Mucosa of stomach (tissue), 1 donor: ENCODE results near the gene SPINT2.
"Not testable (repeated sequence)": the region's sequence is repeated elsewhere in the genome, so short reads cannot be mapped to it uniquely, and the experiment has no call there.

Experiments used
- H3K27me3 ChIP-seq: one replicate; pipeline ENCODE4 v1.7.0; 2013; ENCODE audit warnings: mild to moderate bottlenecking, low read length; ENCODE audit not compliant: control insufficient read depth, insufficient read depth
- H3K36me3 ChIP-seq: one replicate; pipeline ENCODE4 v1.7.0; 2013; ENCODE audit warnings: low read length; ENCODE audit not compliant: control insufficient read depth, insufficient read depth
- H3K4me1 ChIP-seq: one replicate; pipeline ENCODE4 v1.7.0; 2013; ENCODE audit warnings: mild to moderate bottlenecking, low read length; ENCODE audit not compliant: control insufficient read depth, insufficient read depth
- H3K4me3 ChIP-seq: one replicate; pipeline ENCODE4 v1.7.0; 2013; ENCODE audit warnings: low read length
- H3K9ac ChIP-seq: one replicate; pipeline ENCODE4 v1.7.0; 2013; ENCODE audit warnings: mild to moderate bottlenecking, low read length, moderate library complexity
- H3K9me3 ChIP-seq: one replicate; pipeline ENCODE4 v1.7.0; 2013; ENCODE audit warnings: mild to moderate bottlenecking, low read length, moderate library complexity; ENCODE audit not compliant: control insufficient read depth
- donor health status: Pancreatic carcinoma.

The SPINT2 gene

DNA sequence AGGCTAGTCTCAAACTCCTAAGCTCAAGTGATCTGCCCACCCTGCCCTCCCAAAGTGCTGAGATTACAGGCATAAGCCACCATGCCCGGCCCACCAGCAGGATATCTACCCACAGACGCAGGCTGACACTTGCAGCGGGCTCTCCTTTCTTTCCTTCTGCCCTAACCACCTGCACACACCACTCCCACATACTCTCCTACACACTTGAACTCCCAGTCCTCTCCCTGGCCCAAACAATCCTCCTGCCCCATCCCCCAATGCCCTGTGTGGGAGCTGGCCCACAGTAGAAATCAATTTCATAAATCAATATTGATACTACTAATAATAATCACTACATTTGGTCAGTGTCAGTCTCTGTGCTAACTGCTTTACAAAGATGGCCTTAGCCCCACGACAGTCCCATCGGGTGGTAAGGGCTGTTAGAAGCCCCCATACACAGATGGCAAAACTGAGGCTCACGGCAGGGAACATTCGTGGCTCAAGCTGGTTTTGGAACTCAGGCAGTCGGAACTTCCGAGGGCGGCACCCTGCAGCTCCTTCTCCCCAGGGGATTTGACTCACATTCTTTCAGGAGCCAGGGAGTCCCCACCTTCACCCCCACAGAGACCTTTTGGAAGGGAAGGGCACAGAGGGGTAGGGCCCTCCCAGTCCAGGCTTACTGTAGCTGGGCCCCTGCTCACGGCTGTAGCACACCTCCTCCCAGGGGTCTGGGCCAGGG is 36.9 kb upstream of the SPINT2 start:
- H3K27me3 ChIP-seq = peaks cover 64% of the 10 kb centered on the region
- H3K4me1 ChIP-seq = peaks cover 18% of the 10 kb centered on the region
- H3K9me3 ChIP-seq = no peaks in the 10 kb centered on the region
- no peak overlapping the region for H3K9ac ChIP-seq
- H3K36me3 ChIP-seq = no peaks in the 10 kb centered on the region
- H3K4me3 ChIP-seq = no peak overlapping the region

DNA sequence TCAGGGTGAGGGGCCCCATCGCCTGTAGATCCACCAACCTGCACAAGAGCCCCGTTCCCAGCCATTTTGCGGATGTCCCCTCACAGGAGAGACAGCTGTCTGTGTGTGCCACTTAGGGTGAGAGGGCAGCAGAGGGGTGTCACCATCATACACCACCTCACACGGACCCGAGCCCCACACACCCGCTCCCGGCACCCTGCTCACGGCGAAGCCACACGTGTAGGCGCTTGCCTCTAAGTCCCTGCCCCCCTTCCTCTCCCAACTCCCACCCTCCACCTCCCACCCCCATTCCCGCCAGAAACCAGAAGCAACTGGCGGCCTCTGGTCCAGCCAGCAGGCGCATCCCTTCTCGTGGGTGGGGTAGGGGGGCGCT is 36.4 kb upstream of the SPINT2 start:
- H3K27me3 ChIP-seq = peaks cover 59% of the 10 kb centered on the region
- H3K4me1 ChIP-seq = peaks cover 18% of the 10 kb centered on the region
- H3K4me3 ChIP-seq = no peak overlapping the region
- H3K36me3 ChIP-seq = no peaks in the 10 kb centered on the region
- no peak overlapping the region for H3K9ac ChIP-seq
- no peaks in the 10 kb centered on the region for H3K9me3 ChIP-seq

DNA sequence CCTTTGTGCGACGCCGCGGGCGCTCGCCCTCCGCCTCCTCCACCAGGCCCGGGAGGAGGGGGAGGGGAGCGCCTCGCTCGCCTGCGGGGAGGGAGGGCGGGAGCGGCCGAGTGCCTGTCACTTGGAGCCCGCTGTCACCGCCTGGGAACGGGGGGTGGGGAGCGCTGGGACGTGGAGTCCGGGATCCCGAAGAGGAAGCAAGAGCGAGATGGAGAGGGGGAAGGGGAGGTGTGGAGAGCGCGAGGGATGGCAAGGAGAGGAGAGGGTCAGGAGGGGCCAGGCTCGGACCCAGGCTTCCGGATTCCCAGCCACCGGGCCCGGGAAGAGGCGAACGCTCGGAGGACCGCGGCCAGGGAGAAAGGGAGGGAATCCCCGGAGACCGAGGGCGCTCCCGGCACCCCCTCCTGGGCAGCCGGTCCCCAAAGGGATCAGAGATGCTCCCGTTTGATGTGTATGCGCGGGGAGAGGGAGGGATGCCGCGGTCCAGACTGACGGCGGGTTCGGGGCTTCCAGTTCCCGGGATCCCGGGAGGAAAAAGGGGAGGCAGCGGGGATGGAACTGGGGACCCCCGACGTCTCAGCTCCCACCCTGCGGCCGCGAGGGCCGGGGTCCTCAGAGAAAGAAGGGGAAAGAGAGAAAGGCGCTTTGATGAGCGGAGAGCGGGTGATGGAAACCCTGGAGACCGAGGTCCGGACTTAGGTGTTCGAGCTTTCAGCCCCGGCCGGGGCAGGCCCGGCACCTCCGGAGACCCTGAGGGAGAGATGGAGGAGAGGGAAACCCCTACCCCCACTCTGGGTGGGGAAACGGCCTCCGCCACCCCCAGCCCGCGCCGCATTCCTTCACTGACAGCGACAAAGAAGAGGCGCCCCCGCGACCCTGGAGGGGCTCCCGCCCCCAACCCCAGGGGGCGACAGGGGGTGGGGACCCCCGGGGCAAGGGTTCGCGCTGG is 35.6 kb upstream of the SPINT2 start:
- Histone ChIP-seq H3K9me3 (no peaks in the 10 kb centered on the region), H3K4me1 (peaks cover 17% of the 10 kb centered on the region), H3K27me3 (peaks cover 52% of the 10 kb centered on the region), H3K4me3 (no peak overlapping the region), H3K9ac (no peak overlapping the region), H3K36me3 (no peaks in the 10 kb centered on the region)

DNA sequence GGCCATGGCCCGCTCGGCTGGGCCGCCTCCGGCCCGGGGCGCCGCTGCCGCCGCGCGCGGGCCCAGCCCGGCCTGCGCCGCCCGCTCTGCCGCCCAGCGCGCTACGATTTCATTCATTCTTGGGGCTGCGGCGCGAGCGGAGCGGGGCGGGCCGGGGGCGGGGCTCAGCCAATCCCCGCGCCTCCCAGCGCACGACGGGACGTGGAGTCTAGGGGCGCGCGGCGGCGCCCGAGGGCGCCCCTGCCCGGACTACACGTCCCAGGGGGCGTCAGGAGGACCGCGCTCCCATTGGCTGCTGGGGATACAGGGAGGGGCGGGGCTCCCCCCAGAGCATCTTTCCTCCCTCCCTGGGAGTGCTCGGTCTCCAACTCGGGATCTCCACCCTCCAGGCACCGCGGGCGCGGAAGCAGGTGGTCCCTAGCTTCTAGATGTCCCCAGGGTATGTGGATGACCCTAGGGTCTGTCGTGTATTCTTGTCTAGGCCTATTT is 34.7 kb upstream of the SPINT2 start:
- Histone ChIP-seq H3K9ac (no peak overlapping the region), H3K4me3 (no peak overlapping the region), H3K27me3 (peaks cover 43% of the 10 kb centered on the region), H3K9me3 (no peaks in the 10 kb centered on the region), H3K4me1 (peaks cover 8% of the 10 kb centered on the region), H3K36me3 (no peaks in the 10 kb centered on the region)

DNA sequence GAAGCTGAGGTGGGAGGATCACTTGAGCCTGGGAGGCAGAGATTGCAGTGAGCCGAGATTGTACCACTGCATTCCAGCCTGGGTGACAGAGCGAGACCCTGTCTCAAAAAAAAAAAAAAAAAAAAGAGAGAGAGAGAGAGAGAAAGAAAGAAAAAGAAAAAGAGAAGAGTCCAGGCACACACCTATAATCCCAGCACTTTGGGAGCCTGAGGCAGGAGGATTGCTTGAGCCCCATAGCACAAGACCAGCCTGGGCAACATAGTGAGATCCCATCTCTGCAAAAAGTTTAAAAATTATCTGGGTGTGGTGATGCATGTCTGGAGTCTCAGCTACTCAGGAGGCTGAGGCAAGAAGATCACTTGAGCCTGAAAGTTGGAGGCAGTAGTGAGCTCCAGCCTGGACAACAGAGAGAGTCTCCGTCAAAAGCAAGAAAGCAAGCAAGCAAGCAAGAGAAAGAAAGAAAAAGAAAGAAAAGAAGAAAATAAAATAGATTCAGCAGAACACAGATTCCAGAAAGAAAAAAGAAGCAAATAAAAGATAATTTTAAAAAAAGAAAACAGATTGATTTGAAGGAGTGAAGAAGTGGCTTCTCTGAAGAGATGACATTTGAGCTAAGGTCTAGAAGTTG is 33.8 kb upstream of the SPINT2 start:
- not testable (repeated sequence) for H3K9ac ChIP-seq, H3K36me3 ChIP-seq, H3K9me3 ChIP-seq, H3K4me3 ChIP-seq, H3K4me1 ChIP-seq
- H3K27me3 ChIP-seq = peaks cover 35% of the 10 kb centered on the region

DNA sequence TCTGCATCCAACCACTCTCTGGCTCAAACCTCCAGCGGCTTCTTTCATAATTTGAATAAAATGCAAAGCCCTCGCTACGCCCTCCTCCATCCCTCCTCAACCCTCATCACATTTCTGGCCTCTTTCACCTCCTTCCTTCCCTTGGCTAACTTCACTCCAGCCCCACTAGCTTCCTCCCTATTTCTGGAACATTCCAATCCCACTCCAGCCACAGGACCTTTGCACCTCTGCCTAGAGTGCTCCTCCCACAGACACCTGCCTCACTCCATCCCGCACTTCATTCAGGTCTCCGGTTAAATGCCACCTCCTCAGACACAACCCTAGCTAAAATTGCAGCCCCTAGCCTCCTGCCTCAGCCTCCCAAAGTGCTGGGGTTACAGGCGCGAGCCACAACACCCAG is 32.5 kb upstream of the SPINT2 start:
- Histone ChIP-seq H3K36me3 (no peaks in the 10 kb centered on the region), H3K27me3 (peaks cover 25% of the 10 kb centered on the region)

DNA sequence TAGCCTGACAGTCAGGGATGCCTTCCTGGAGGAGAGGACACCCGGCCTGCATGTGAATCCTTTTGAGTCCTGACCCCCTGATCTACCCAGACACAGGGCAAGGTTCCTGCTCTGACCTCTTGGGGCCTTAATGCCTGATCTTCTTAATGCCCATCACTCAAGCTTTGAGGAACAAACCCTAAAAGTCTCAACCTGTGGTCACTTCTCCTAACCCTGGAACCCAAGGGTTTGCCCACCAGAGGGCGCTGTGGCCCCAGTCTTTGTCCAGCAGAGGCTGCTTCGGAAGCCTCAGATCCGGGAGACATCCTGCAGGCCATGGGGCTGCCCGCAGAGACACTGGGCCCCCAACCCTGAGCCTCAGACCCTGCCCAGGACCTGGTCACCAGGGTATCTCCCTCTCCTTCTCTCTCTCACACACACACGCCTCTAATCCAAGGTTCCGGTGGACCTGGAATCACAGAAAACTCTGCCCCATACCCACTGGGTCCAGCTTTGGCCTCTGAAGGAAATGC is 30.6 kb upstream of the SPINT2 start:
- H3K4me1 ChIP-seq = peaks cover 5% of the 10 kb centered on the region
- H3K4me3 ChIP-seq = no peak overlapping the region
- H3K36me3 ChIP-seq = no peaks in the 10 kb centered on the region
- H3K9ac ChIP-seq = no peak overlapping the region
- no peaks in the 10 kb centered on the region for H3K9me3 ChIP-seq
- peaks cover 9% of the 10 kb centered on the region for H3K27me3 ChIP-seq

More for the DNA sequence above, 32.5 kb upstream of the SPINT2 start:
- Histone ChIP-seq H3K4me3 (no peak overlapping the region), H3K4me1 (peaks cover 7% of the 10 kb centered on the region), H3K9ac (no peak overlapping the region), H3K9me3 (no peaks in the 10 kb centered on the region)

DNA sequence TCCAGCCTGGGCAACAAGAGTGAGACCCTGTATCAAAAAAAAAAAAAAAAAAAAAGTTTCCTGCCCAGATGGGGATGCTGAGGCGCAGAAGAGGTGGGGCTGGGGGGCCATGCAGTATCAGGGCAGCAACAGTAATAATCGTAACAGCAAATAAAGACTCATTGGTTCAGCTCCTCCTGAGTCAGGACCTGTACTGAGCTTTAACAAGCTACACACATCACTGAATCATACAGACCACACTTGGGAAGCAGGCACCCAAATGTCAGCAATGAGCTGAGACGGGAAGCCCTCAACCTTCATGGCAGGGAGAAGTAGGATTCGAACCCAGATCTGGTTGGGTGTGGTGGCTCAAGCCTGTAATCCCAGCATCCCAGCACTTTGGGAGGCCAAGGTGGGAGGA is 29.8 kb upstream of the SPINT2 start:
- no peaks in the 10 kb centered on the region for H3K9me3 ChIP-seq
- H3K4me3 ChIP-seq = no peak overlapping the region
- no peak overlapping the region for H3K9ac ChIP-seq
- H3K4me1 ChIP-seq = no peaks in the 10 kb centered on the region
- H3K27me3 ChIP-seq = peaks cover 4% of the 10 kb centered on the region
- no peaks in the 10 kb centered on the region for H3K36me3 ChIP-seq

DNA sequence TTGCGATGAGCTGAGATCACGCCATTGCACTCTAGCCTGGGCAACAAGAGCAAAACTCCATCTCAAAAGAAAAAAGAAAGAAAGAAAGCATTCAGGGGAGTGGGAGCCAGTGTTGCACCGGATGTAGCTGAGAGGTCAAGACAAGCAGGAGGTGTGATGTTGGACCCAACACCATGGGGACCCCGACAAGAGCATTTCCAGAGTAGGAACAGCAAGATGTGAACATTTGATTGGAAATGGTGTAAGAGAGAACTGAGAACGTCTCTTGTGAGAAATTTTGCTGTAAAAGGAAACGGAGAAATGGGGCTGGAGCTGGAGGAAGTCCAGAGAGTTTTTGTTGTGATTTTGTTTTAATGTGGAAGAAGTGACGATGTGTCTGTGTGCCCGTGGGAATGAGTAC is 24.6 kb upstream of the SPINT2 start:
- H3K9ac ChIP-seq = no peak overlapping the region
- H3K4me3 ChIP-seq = no peak overlapping the region
- H3K36me3 ChIP-seq = no peaks in the 10 kb centered on the region
- no peaks in the 10 kb centered on the region for H3K9me3 ChIP-seq
- H3K4me1 ChIP-seq = no peaks in the 10 kb centered on the region
- no peaks in the 10 kb centered on the region for H3K27me3 ChIP-seq

DNA sequence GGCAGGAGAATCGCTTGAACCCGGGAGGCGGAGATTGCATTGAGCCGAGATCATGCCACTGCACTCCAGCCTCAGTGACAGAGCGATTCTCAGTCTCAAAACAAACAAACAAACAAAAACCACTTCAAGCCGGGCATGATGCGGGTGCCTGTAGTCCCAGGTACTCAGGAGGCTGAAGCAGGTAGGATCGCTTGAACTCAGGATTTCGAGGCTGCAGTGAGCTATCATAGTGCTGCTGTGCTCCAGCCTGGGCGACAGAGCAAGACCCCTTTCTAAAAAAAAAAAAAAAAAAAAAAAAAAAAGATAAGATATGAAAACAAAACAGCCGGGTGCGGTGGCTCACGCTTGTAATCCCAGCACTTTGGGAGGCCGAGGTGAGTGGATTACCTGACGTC is 21.1 kb upstream of the SPINT2 start:
- no peak overlapping the region for H3K4me3 ChIP-seq
- peaks cover 5% of the 10 kb centered on the region for H3K4me1 ChIP-seq
- H3K9me3 ChIP-seq = no peaks in the 10 kb centered on the region
- H3K36me3 ChIP-seq = no peaks in the 10 kb centered on the region
- peak overlapping the region; percentile 53 for H3K9ac ChIP-seq
- H3K27me3 ChIP-seq = no peaks in the 10 kb centered on the region

DNA sequence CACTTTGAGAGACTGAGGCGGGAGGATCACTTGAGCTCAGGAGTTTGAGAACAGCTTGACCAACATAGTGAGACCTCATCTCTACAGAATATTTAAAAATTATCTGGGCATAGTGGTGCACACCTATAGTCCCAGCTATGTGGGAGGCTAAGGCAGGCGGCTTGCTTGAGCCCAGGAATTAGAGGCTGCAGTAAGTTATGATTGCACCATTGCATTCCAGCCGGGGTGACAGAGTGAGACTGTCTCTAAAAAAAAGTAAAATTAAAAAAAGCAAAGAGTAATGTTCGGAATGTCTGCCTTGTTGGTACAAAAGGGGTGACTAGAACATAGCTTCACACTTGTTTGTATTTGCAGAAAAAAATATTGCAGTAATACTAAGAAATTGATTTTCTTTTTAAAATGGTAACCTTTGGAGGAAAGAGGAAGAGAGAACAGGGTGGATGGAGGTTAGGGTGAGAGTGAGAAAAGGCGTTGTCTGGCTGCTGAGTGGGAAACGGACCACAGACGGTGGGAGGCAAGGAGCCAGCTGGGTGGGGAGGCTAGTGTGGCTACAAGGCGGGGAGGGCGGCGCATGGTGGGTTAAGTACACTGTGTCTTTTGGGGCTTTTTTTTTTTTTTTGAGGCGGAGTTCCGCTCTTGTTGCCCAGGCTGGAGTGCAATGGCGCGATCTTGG is 18.4 kb upstream of the SPINT2 start:
- no peak overlapping the region for H3K4me3 ChIP-seq
- H3K9ac ChIP-seq = no peak overlapping the region
- H3K9me3 ChIP-seq = no peaks in the 10 kb centered on the region
- peaks cover 15% of the 10 kb centered on the region for H3K4me1 ChIP-seq
- H3K27me3 ChIP-seq = no peaks in the 10 kb centered on the region
- H3K36me3 ChIP-seq = no peaks in the 10 kb centered on the region
